Stimulated activated memory B cell treated with anti-CD40 and anti-IgM and Interleukin-4, amounts not matched to agents 10 μg/mL and 1 μg/mL and 100 μg/mL, for 72 hours (primary cell): Measurements from ENCODE around the gene DHX40.
"Not testable (repeated sequence)": the region's sequence is repeated elsewhere in the genome, so short reads cannot be mapped to it uniquely, and the experiment has no call there.

Experiments used
- ATAC-seq: fragments of 150-1000 bp; cut with Tn5 transposase; 2 replicates; pipeline ENCODE4 v1.10.0; 2021
- H3K27ac Mint-ChIP-seq: one replicate; pipeline ENCODE4 v1.8.0; 2022; ENCODE audit warnings: mild to moderate bottlenecking, mixed read lengths
- H3K27me3 Mint-ChIP-seq: one replicate; pipeline ENCODE4 v1.8.0; 2022; ENCODE audit warnings: mixed read lengths
- H3K36me3 Mint-ChIP-seq: one replicate; pipeline ENCODE4 v1.8.0; 2022; ENCODE audit warnings: mixed read lengths
- H3K4me1 Mint-ChIP-seq: one replicate; pipeline ENCODE4 v1.8.0; 2022; ENCODE audit warnings: mixed read lengths
- H3K4me3 Mint-ChIP-seq: one replicate; pipeline ENCODE4 v1.8.0; 2022; ENCODE audit warnings: mild to moderate bottlenecking, moderate library complexity, mixed read lengths
- H3K9me3 Mint-ChIP-seq: one replicate; pipeline ENCODE4 v1.8.0; 2022; ENCODE audit warnings: mixed read lengths

The DHX40 gene

GRCh38 chr17:59565171-59565958 lies at the start of gene DHX40:
Gene DHX40 (plus strand): TSS chr17:59565610. CDS start chr17:59565672, 62 bp downstream.
- H3K27ac Mint-ChIP-seq: peak within 1 kb of the TSS; percentile 99
- H3K27me3 Mint-ChIP-seq: no peaks in the 10 kb centered on the region
- peak within 1 kb of the TSS; percentile 100 for H3K4me3 Mint-ChIP-seq
- ATAC-seq: peak; percentile 98
- H3K36me3 Mint-ChIP-seq: peaks cover 9% of the 10 kb centered on the region
- no peaks in the 10 kb centered on the region for H3K9me3 Mint-ChIP-seq
- peaks cover 24% of the 10 kb centered on the region for H3K4me1 Mint-ChIP-seq

- no peak for ATAC-seq
- Mint-ChIP-seq H3K27ac (no peak overlapping the region), H3K4me1 (peaks cover 9% of the 10 kb centered on the region), H3K36me3 (no peaks in the 10 kb centered on the region), H3K4me3 (no peak overlapping the region), H3K27me3 (no peaks in the 10 kb centered on the region), H3K9me3 (no peaks in the 10 kb centered on the region)
Measured at GRCh38 chr17:59516451-59516850, 49.0 kb upstream of the DHX40 start.

GRCh38 chr17:59519132-59519531 lies 46.3 kb upstream of the DHX40 start:
- Mint-ChIP-seq H3K4me3 (no peak overlapping the region), H3K27ac (no peak overlapping the region), H3K36me3 (no peaks in the 10 kb centered on the region), H3K27me3 (no peaks in the 10 kb centered on the region), H3K4me1 (peaks cover 13% of the 10 kb centered on the region), H3K9me3 (no peaks in the 10 kb centered on the region)
- ATAC-seq: no peak

GRCh38 chr17:59520251-59520650 lies 45.2 kb upstream of the DHX40 start:
- no peaks in the 10 kb centered on the region for H3K27me3 Mint-ChIP-seq
- H3K9me3 Mint-ChIP-seq: no peaks in the 10 kb centered on the region
- H3K4me3 Mint-ChIP-seq: no peak overlapping the region
- peaks cover 13% of the 10 kb centered on the region for H3K4me1 Mint-ChIP-seq
- no peak overlapping the region for H3K27ac Mint-ChIP-seq
- no peaks in the 10 kb centered on the region for H3K36me3 Mint-ChIP-seq
- no peak for ATAC-seq

GRCh38 chr17:59521465-59522126 lies 43.8 kb upstream of the DHX40 start:
- Mint-ChIP-seq H3K4me1 (peaks cover 8% of the 10 kb centered on the region), H3K36me3 (no peaks in the 10 kb centered on the region), H3K9me3 (no peaks in the 10 kb centered on the region), H3K27me3 (no peaks in the 10 kb centered on the region), H3K4me3 (no peak overlapping the region), H3K27ac (no peak overlapping the region)
- ATAC-seq: peak; percentile 65

- not testable (repeated sequence) for H3K4me3 Mint-ChIP-seq, H3K27ac Mint-ChIP-seq, H3K9me3 Mint-ChIP-seq, H3K27me3 Mint-ChIP-seq, ATAC-seq, H3K36me3 Mint-ChIP-seq, H3K4me1 Mint-ChIP-seq
Measured at GRCh38 chr17:59524930-59525329, 40.5 kb upstream of the DHX40 start.

GRCh38 chr17:59525668-59526067 lies 39.7 kb upstream of the DHX40 start:
- no peak for ATAC-seq
- H3K4me3 Mint-ChIP-seq: no peak overlapping the region
- H3K27ac Mint-ChIP-seq: no peak overlapping the region
- no peaks in the 10 kb centered on the region for H3K36me3 Mint-ChIP-seq
- H3K4me1 Mint-ChIP-seq: peaks cover 8% of the 10 kb centered on the region
- H3K27me3 Mint-ChIP-seq: peaks cover 6% of the 10 kb centered on the region
- H3K9me3 Mint-ChIP-seq: no peaks in the 10 kb centered on the region

GRCh38 chr17:59526451-59526850 lies 39.0 kb upstream of the DHX40 start:
- H3K4me1 Mint-ChIP-seq: peaks cover 4% of the 10 kb centered on the region
- H3K9me3 Mint-ChIP-seq: no peaks in the 10 kb centered on the region
- ATAC-seq: no peak
- no peak overlapping the region for H3K4me3 Mint-ChIP-seq
- H3K27ac Mint-ChIP-seq: no peak overlapping the region
- H3K36me3 Mint-ChIP-seq: no peaks in the 10 kb centered on the region
- peaks cover 14% of the 10 kb centered on the region for H3K27me3 Mint-ChIP-seq

- no peak for ATAC-seq
- Mint-ChIP-seq H3K9me3 (no peaks in the 10 kb centered on the region), H3K27ac (no peak overlapping the region), H3K4me3 (no peak overlapping the region), H3K27me3 (peaks cover 14% of the 10 kb centered on the region), H3K4me1 (no peaks in the 10 kb centered on the region), H3K36me3 (no peaks in the 10 kb centered on the region)
Measured at GRCh38 chr17:59527325-59527917, 38.0 kb upstream of the DHX40 start.

- no peaks in the 10 kb centered on the region for H3K9me3 Mint-ChIP-seq
- no peak for ATAC-seq
- H3K36me3 Mint-ChIP-seq: no peaks in the 10 kb centered on the region
- H3K27ac Mint-ChIP-seq: no peak overlapping the region
- H3K4me1 Mint-ChIP-seq: no peaks in the 10 kb centered on the region
- no peak overlapping the region for H3K4me3 Mint-ChIP-seq
- peaks cover 14% of the 10 kb centered on the region for H3K27me3 Mint-ChIP-seq
Measured at GRCh38 chr17:59527931-59528330, 37.5 kb upstream of the DHX40 start.

GRCh38 chr17:59530531-59530930 lies 34.9 kb upstream of the DHX40 start:
- no peak overlapping the region for H3K4me3 Mint-ChIP-seq
- H3K27me3 Mint-ChIP-seq: peaks cover 14% of the 10 kb centered on the region
- H3K36me3 Mint-ChIP-seq: no peaks in the 10 kb centered on the region
- peaks cover 3% of the 10 kb centered on the region for H3K9me3 Mint-ChIP-seq
- no peak overlapping the region for H3K27ac Mint-ChIP-seq
- peaks cover 7% of the 10 kb centered on the region for H3K4me1 Mint-ChIP-seq
- no peak for ATAC-seq

GRCh38 chr17:59533694-59534093 lies 31.7 kb upstream of the DHX40 start:
- H3K4me3 Mint-ChIP-seq: no peak overlapping the region
- no peak for ATAC-seq
- H3K27me3 Mint-ChIP-seq: peaks cover 23% of the 10 kb centered on the region
- peaks cover 7% of the 10 kb centered on the region for H3K9me3 Mint-ChIP-seq
- no peaks in the 10 kb centered on the region for H3K36me3 Mint-ChIP-seq
- H3K4me1 Mint-ChIP-seq: peaks cover 7% of the 10 kb centered on the region
- no peak overlapping the region for H3K27ac Mint-ChIP-seq

- Mint-ChIP-seq H3K36me3 (no peaks in the 10 kb centered on the region), H3K27me3 (peaks cover 24% of the 10 kb centered on the region), H3K4me3 (no peak overlapping the region), H3K9me3 (peaks cover 7% of the 10 kb centered on the region), H3K27ac (no peak overlapping the region), H3K4me1 (peaks cover 7% of the 10 kb centered on the region)
- ATAC-seq: no peak
Measured at GRCh38 chr17:59534583-59534982, 30.8 kb upstream of the DHX40 start.

GRCh38 chr17:59538195-59538909 lies 27.1 kb upstream of the DHX40 start:
- Mint-ChIP-seq H3K27me3 (peaks cover 22% of the 10 kb centered on the region), H3K27ac (no peak overlapping the region), H3K4me1 (peaks cover 7% of the 10 kb centered on the region), H3K4me3 (no peak overlapping the region), H3K36me3 (no peaks in the 10 kb centered on the region), H3K9me3 (peaks cover 7% of the 10 kb centered on the region)
- no peak for ATAC-seq

GRCh38 chr17:59542960-59543635 lies 22.3 kb upstream of the DHX40 start:
- Mint-ChIP-seq H3K9me3 (peaks cover 4% of the 10 kb centered on the region), H3K4me1 (no peaks in the 10 kb centered on the region), H3K27me3 (peaks cover 19% of the 10 kb centered on the region), H3K27ac (no peak overlapping the region), H3K36me3 (no peaks in the 10 kb centered on the region), H3K4me3 (no peak overlapping the region)
- ATAC-seq: no peak
